HepG2 (cell line): ENCODE data around the gene LINGO3. TPM values are rescaled to one million over a fixed set of nuclear protein-coding genes. Genes with fewer than 3 reads are reported as not detected.

Experiments used
- ATAC-seq: fragments of 200-7000 bp; cut with Tn5 transposase; 3 replicates; pipeline ENCODE4 v1.9.1; 2020; ENCODE audit warnings: mild to moderate bottlenecking, moderate library complexity
- BruUV-seq: library from RNA; stranded (reverse); fragments of 400-500 nt; replicated peaks from 2 replicates; lab custom pipeline; 2021; lab: Mats Ljungman, UMichigan
- CTCF ChIA-PET: fragments of 300-600 bp; formaldehyde crosslinking; extraction: SDS; loops from one replicate; lab custom pipeline; 2021; ENCODE audit warnings: low total read pairs, inconsistent platforms, low intra/inter-chr PET ratio; lab: Yijun Ruan, JAX
- POLR2A ChIA-PET: fragments of 350-600 bp; sonication (Branson Sonifier 250); formaldehyde crosslinking; loops from one replicate; lab custom pipeline; 2020; ENCODE audit warnings: antibody characterized with exemption, inconsistent platforms; lab: Yijun Ruan, JAX
- DNase-seq: peaks from one replicate; pipeline ENCODE4 v3.0.0-alpha.2; 2015; ENCODE audit warnings: low spot score
- FAIRE-seq: peaks from 3 replicates; lab custom pipeline; 2011; peaks lifted over from hg19 to GRCh38; lab: Jason Lieb, UNC
- H2AFZ ChIP-seq: one replicate; pipeline ENCODE4 v1.6.1; 2011; ENCODE audit warnings: low read length, inconsistent platforms
- H3K27ac ChIP-seq: fragments of 300-600 bp; 3 replicates; pipeline ENCODE4 v1.8.0; 2011; ENCODE audit warnings: mixed run types, mild to moderate bottlenecking, mixed read lengths, low read length, inconsistent platforms; ENCODE audit not compliant: insufficient read depth; ENCODE audit errors: extremely low read length
- H3K27me3 ChIP-seq, 2 experiments: fragments of 200-600 bp in 1 of 2; 2 replicates in 1 of 2; 3 replicates in 1 of 2; pipeline versions ENCODE4 v1.6.0 to v1.8.0; 2011; ENCODE audit warnings: low read length in 2 of 2, mild to moderate bottlenecking in 2 of 2, moderate library complexity in 2 of 2, inconsistent platforms in 1 of 2; ENCODE audit not compliant: insufficient read depth in 2 of 2, control insufficient read depth in 1 of 2
- H3K36me3 ChIP-seq, 2 experiments: fragments of 200-600 bp in 1 of 2; replicated peaks in 1 of 2; 2 replicates in 1 of 2; 3 replicates in 1 of 2; pipeline versions ENCODE4 v1.5.1 to v1.8.0; 2011; ENCODE audit warnings: low read length in 2 of 2, inconsistent platforms in 1 of 2; ENCODE audit not compliant: insufficient read depth in 2 of 2, control insufficient read depth in 1 of 2
- H3K4me1 ChIP-seq: 2 replicates; pipeline ENCODE4 v1.5.1; 2012; ENCODE audit warnings: low read length, inconsistent platforms; ENCODE audit not compliant: insufficient read depth
- H3K4me2 ChIP-seq: 2 replicates; pipeline ENCODE4 v1.6.0; 2011; ENCODE audit warnings: low read depth, low read length, inconsistent platforms
- H3K4me3 ChIP-seq, 3 experiments: fragments of 200-600 bp in 1 of 3; sonication (generic), shearing (Covaris generic) in 1 of 3; replicated peaks in 1 of 3; 2 replicates each; pipeline ENCODE4 v1.5.1; 2011 to 2016; ENCODE audit warnings: low read length in 3 of 3, inconsistent platforms in 2 of 3, low read depth in 2 of 3, mild to moderate bottlenecking in 2 of 3, control low read depth in 1 of 3, mixed read lengths in 1 of 3; ENCODE audit not compliant: insufficient read depth in 1 of 3
- H3K79me2 ChIP-seq: one replicate; pipeline ENCODE4 v1.6.1; 2011; ENCODE audit warnings: low read length, inconsistent platforms; ENCODE audit not compliant: insufficient read depth
- H3K9ac ChIP-seq: 2 replicates; pipeline ENCODE4 v1.6.0; 2011; ENCODE audit warnings: mild to moderate bottlenecking, low read depth, low read length, inconsistent platforms; ENCODE audit not compliant: insufficient read depth
- H3K9me3 ChIP-seq: 2 replicates; pipeline ENCODE4 v1.5.1; 2012; ENCODE audit warnings: mild to moderate bottlenecking, low read length
- H4K20me1 ChIP-seq: 2 replicates; pipeline ENCODE4 v1.6.0; 2011; ENCODE audit warnings: inconsistent platforms, mild to moderate bottlenecking, low read length, moderate library complexity; ENCODE audit not compliant: insufficient read depth
- FOSL2 ChIP-seq: sonication (generic); formaldehyde crosslinking; IDR thresholded peaks from 2 replicates; pipeline ENCODE4 v1.4.0; 2020; ENCODE audit warnings: missing genetic modification reagents
- WGBS: methylation state at CpG from one replicate; pipeline ENCODE4 v1.1.6; 2017; ENCODE audit warnings: low lambda C conversion rate; 5-methylcytosine and 5-hydroxymethylcytosine counted together
- in situ Hi-C: cut with HindIII; loops from 2 replicates; pipeline ENCODE4 v1.10.0; 2017; ENCODE audit warnings: low pct_unique_long_range_greater_than_20kb; ENCODE audit not compliant: extremely low pct_ligation_motif_present
- intact Hi-C: fragments of 100-400 bp; cut with micrococcal nuclease; formaldehyde crosslinking; loops from one replicate; pipeline ENCODE4 v1.10.0; 2022; ENCODE audit not compliant: unreplicated experiment
- polyA plus RNA-seq, 8 experiments: library from polyadenylated mRNA; depleted of rRNA in 3 of 8; stranded (reverse) in 7 of 8; unstranded in 1 of 8; fragments of >200 nt; fragmentation: Illumina TruSeq in 4 of 8; extraction: Trizol in 4 of 8; gene quantifications; 2 replicates each; pipeline versions ENCODE4 v1.2.1 to v1.2.3, GENCODE V29; 2011 to 2016; ENCODE audit warnings: low read depth in 4 of 8, missing spikeins in 1 of 8, mixed read lengths in 1 of 8; ENCODE audit not compliant: insufficient read depth in 1 of 8
- total RNA-seq, 5 experiments: library from RNA; depleted of rRNA; stranded (reverse); fragments of >200 nt; fragmentation: Illumina TruSeq; extraction: Trizol; gene quantifications; 2 replicates each; pipeline ENCODE4 v1.2.3, GENCODE V29; 2016; ENCODE audit warnings: low read depth in 1 of 5
- TF ChIP-seq, protein P1 (sequence below), 2 experiments: fragments of 450-650 bp in 1 of 2; sonication (generic) in 1 of 2; formaldehyde crosslinking in 1 of 2; IDR thresholded peaks; 2 replicates each; pipeline versions ENCODE4 v1.6.1 to v1.8.0; 2016 to 2022; ENCODE audit warnings: antibody characterized with exemption in 1 of 2, mild to moderate bottlenecking in 1 of 2, missing genetic modification reagents in 1 of 2

LINGO3 gene
- total and polyA plus RNA-seq, 2 of the 13 experiments (the other 11 are each of a cell fraction or from before 2014, with no cell fraction given), result not detected

DNA sequence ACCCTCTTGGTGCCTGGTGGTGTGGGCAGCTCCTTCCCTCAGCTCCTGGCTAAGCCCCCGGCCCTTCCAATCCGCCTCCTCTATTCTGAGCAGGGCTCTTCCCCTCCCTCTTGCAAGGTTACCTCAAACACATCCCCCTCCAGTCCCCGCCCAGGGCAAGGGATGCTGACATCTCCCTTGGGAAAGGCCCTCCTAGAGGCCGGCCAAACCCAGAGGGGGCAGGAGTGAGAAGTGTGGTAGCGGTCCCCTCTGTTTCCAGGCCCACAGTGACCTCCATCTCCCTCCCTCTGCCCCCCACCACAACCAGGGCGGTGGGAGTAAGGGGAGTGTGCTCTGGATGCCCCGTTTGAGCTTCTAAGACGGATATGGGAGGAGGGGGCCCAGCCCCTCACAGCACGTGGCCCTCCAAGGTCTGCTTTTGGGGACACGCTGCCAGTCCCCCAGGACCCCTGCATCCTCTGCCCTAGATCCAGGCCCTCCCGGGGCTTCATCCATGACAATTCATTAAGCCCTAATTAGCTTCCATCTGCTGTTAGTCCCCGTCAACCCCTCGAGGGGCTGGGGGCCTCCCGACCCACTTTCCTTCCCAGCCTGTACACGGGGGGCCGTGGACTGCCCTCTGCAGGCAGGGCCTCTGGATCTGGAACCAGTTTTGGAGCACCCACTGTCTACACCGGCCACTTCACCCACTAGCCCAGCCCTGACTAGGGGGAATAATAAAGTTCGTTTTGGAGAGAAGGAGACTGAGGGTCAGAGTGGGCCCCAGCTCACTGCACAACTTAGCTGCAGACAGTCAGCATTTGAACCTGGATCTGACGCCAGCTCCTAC lies 2.3 kb downstream of the LINGO3 start:
- no peaks in the 10 kb centered on the region for H4K20me1 ChIP-seq
- CTCF ChIA-PET, result no interaction called here
- no peak overlapping the region for H3K4me3 ChIP-seq
- no peaks in the 10 kb centered on the region for H3K9me3 ChIP-seq
- no peak overlapping the region for H2AFZ ChIP-seq
- H3K4me1 ChIP-seq, result peaks cover 32% of the 10 kb centered on the region
- in situ Hi-C loops, result no loop called here
- no peak overlapping the region for H3K4me2 ChIP-seq
- H3K36me3 ChIP-seq, result no peaks in the 10 kb centered on the region
- no TSS peak for BruUV-seq
- intact Hi-C loops, result no loop called here
- no peak for DNase-seq
- peaks cover 9 to 72% of the 10 kb centered on the region in 2 experiments for H3K27me3 ChIP-seq
- FAIRE-seq, result no peak
- POLR2A ChIA-PET, result interaction anchor here (0.6 kb wide), 1 partner anchor 79 kb away, joined by 4 read pairs; no protein-coding TSS in a partner anchor
- ATAC-seq, result no peak; the same call in 2 of the 3 replicates
- 35% methylated on average over 11 of the region's 19 CpGs for WGBS
- no peak overlapping the region for H3K27ac ChIP-seq
- no peak overlapping the region for H3K9ac ChIP-seq
- H3K79me2 ChIP-seq, result no peaks in the 10 kb centered on the region
- TF ChIP-seq, protein P1, sequence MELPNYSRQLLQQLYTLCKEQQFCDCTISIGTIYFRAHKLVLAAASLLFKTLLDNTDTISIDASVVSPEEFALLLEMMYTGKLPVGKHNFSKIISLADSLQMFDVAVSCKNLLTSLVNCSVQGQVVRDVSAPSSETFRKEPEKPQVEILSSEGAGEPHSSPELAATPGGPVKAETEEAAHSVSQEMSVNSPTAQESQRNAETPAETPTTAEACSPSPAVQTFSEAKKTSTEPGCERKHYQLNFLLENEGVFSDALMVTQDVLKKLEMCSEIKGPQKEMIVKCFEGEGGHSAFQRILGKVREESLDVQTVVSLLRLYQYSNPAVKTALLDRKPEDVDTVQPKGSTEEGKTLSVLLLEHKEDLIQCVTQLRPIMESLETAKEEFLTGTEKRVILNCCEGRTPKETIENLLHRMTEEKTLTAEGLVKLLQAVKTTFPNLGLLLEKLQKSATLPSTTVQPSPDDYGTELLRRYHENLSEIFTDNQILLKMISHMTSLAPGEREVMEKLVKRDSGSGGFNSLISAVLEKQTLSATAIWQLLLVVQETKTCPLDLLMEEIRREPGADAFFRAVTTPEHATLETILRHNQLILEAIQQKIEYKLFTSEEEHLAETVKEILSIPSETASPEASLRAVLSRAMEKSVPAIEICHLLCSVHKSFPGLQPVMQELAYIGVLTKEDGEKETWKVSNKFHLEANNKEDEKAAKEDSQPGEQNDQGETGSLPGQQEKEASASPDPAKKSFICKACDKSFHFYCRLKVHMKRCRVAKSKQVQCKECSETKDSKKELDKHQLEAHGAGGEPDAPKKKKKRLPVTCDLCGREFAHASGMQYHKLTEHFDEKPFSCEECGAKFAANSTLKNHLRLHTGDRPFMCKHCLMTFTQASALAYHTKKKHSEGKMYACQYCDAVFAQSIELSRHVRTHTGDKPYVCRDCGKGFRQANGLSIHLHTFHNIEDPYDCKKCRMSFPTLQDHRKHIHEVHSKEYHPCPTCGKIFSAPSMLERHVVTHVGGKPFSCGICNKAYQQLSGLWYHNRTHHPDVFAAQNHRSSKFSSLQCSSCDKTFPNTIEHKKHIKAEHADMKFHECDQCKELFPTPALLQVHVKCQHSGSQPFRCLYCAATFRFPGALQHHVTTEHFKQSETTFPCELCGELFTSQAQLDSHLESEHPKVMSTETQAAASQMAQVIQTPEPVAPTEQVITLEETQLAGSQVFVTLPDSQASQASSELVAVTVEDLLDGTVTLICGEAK (IDR thresholded peaks at IDR 0.05), result no peak
- TF ChIP-seq, protein P1 (CRISPR knock-in tag; IDR thresholded peaks at IDR 0.05), result peak; percentile 56; the same call in 1 of the 2 replicates
- no peak for TF ChIP-seq FOSL2 (CRISPR knock-in tag)
